ENCODE data around the gene TAC3.
"Not testable (repeated sequence)": the region's sequence is repeated elsewhere in the genome, so short reads cannot be mapped to it uniquely, and the experiment has no call there.

The TAC3 gene

DNA sequence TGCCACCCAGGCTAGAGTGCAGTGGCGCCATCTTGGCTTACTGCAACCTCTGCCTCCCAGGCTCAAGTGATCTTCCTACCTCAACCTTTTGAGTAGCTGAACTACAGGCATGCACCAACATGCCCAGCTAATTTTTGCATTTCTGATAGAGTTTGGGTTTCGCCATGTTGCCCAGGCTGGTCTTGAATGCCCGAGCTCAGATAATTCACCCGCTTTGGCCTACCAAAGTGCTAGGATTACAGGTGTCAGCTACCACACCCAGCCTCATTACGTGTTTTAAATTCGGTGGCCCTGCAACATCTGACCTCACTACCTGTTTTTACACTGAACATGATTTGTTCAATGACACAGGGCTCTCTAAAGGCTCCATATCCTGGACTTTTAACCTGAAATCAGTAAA, 36.1 kb downstream of the TAC3 start:
- Histone ChIP-seq H3K9ac (ENCODE audit: low read length) (no peak overlapping the region), H3K9me3 (ENCODE audit: control insufficient read depth, insufficient read depth, low read depth, low read length) (no peaks in the 10 kb centered on the region), H3K27me3 (ENCODE audit: control insufficient read depth, insufficient read depth, low read length) (no peaks in the 10 kb centered on the region), H3K27ac (ENCODE audit: low read depth, low read length) (no peak overlapping the region), H3K36me3 (ENCODE audit: control insufficient read depth, insufficient read depth, low read length) (no peaks in the 10 kb centered on the region), H3K4me1 (ENCODE audit: control insufficient read depth, insufficient read depth, low read length) (no peaks in the 10 kb centered on the region), H3K4me3 (ENCODE audit: low read depth, low read length) (no peak overlapping the region)

DNA sequence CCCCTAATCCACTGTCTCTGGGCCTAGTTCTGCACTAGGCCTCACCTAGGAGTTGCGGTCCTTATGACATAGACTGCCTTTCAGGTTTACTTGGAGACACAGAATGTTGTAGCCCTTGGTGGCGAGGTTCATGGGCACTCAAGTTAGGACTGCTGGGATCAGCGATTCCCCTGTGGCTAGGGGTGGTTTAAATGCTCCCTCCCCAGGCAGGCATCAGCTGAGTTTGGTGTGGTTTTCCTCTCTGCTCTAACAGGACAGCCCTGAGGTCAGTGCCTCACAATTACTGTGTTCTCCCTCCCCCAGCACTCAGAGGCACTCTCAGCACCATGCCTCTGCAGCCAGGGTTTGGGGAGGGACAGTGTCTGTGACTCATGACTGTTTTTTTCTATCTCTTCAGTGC, 36.7 kb downstream of the TAC3 start:
- no peaks in the 10 kb centered on the region for H3K4me1 ChIP-seq (ENCODE audit: control insufficient read depth, insufficient read depth, low read length)
- H3K27ac ChIP-seq (ENCODE audit: low read depth, low read length): no peak overlapping the region
- H3K27me3 ChIP-seq (ENCODE audit: control insufficient read depth, insufficient read depth, low read length): no peaks in the 10 kb centered on the region
- no peaks in the 10 kb centered on the region for H3K9me3 ChIP-seq (ENCODE audit: control insufficient read depth, insufficient read depth, low read depth, low read length)
- no peaks in the 10 kb centered on the region for H3K36me3 ChIP-seq (ENCODE audit: control insufficient read depth, insufficient read depth, low read length)
- no peak overlapping the region for H3K9ac ChIP-seq (ENCODE audit: low read length)
- no peak overlapping the region for H3K4me3 ChIP-seq (ENCODE audit: low read depth, low read length)

DNA sequence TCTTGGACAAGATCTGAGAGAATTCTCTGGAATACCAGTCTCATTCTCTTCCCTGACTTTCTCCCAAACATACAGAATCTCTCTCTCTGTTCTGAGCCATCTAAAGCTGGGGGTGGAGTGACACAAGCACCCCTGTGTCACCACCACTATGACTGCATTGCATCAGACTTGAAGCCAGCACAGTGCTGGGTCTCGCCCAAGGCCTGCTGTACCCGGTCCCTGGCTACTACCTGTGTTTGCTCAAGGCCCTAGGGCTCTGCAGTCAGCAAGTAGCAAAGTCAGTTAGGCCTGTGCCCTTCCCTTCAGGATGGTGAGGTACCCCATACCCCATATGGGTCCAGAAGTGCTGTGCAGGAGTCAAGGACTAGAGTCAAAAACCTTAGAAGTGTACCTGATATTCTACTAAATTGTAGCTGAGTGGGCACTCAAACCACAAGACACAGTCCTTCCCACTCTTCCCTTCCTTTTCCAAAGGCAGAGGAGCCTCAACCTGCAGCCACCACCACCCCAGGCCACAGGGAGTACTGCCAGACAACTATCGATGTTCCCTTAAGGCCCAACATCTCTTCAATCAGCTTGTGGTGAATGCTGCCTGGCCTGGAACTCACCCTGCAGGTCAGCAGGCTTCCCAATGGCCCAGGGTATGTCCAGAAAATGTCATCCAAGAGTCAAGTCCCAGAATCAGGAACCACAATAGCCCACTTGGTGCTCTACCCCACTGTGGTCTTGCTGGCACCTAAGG, 37.8 kb downstream of the TAC3 start:
- Histone ChIP-seq H3K36me3 (ENCODE audit: control insufficient read depth, insufficient read depth, low read length) (no peaks in the 10 kb centered on the region), H3K4me3 (ENCODE audit: low read depth, low read length) (no peak overlapping the region), H3K9me3 (ENCODE audit: control insufficient read depth, insufficient read depth, low read depth, low read length) (no peaks in the 10 kb centered on the region), H3K27me3 (ENCODE audit: control insufficient read depth, insufficient read depth, low read length) (no peaks in the 10 kb centered on the region), H3K4me1 (ENCODE audit: control insufficient read depth, insufficient read depth, low read length) (no peaks in the 10 kb centered on the region), H3K27ac (ENCODE audit: low read depth, low read length) (no peak overlapping the region), H3K9ac (ENCODE audit: low read length) (no peak overlapping the region)

DNA sequence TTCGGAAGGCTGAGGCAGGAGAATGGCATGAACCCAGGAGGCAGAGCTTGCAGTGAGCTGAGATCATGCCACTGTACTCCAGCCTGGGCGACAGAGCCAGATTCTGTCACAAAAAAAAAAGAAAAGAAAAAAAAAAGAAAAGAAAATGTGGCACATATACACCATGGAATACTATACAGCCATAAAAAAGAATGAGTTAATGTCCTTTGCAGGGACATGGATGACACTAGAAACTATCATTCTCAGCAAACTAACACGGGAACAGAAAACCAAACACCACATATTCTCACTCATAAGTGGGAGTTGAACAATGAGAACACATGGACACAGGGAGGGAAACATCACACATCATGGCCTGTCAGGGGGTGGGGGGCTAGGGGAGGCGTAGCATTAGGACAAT, 39.0 kb downstream of the TAC3 start:
- H3K27ac ChIP-seq (ENCODE audit: low read depth, low read length); H3K9ac ChIP-seq (ENCODE audit: low read length); H3K9me3 ChIP-seq (ENCODE audit: control insufficient read depth, insufficient read depth, low read depth, low read length); H3K27me3 ChIP-seq (ENCODE audit: control insufficient read depth, insufficient read depth, low read length); H3K4me3 ChIP-seq (ENCODE audit: low read depth, low read length); H3K36me3 ChIP-seq (ENCODE audit: control insufficient read depth, insufficient read depth, low read length); H3K4me1 ChIP-seq (ENCODE audit: control insufficient read depth, insufficient read depth, low read length): not testable (repeated sequence)

GRCh38 chr12:56974224-56974623, 42.1 kb downstream of the TAC3 start:
- not testable (repeated sequence) for H3K27me3 ChIP-seq (ENCODE audit: control insufficient read depth, insufficient read depth, low read length); H3K36me3 ChIP-seq (ENCODE audit: control insufficient read depth, insufficient read depth, low read length); H3K27ac ChIP-seq (ENCODE audit: low read depth, low read length); H3K4me3 ChIP-seq (ENCODE audit: low read depth, low read length); H3K9ac ChIP-seq (ENCODE audit: low read length); H3K4me1 ChIP-seq (ENCODE audit: control insufficient read depth, insufficient read depth, low read length); H3K9me3 ChIP-seq (ENCODE audit: control insufficient read depth, insufficient read depth, low read depth, low read length)

GRCh38 chr12:56968910-56969309, 47.4 kb downstream of the TAC3 start:
- H3K9me3 ChIP-seq (ENCODE audit: control insufficient read depth, insufficient read depth, low read depth, low read length); H3K27ac ChIP-seq (ENCODE audit: low read depth, low read length); H3K9ac ChIP-seq (ENCODE audit: low read length); H3K4me1 ChIP-seq (ENCODE audit: control insufficient read depth, insufficient read depth, low read length); H3K27me3 ChIP-seq (ENCODE audit: control insufficient read depth, insufficient read depth, low read length); H3K36me3 ChIP-seq (ENCODE audit: control insufficient read depth, insufficient read depth, low read length); H3K4me3 ChIP-seq (ENCODE audit: low read depth, low read length): not testable (repeated sequence)

- H3K9ac ChIP-seq (ENCODE audit: low read length); H3K4me1 ChIP-seq (ENCODE audit: control insufficient read depth, insufficient read depth, low read length); H3K4me3 ChIP-seq (ENCODE audit: low read depth, low read length); H3K27ac ChIP-seq (ENCODE audit: low read depth, low read length); H3K27me3 ChIP-seq (ENCODE audit: control insufficient read depth, insufficient read depth, low read length); H3K36me3 ChIP-seq (ENCODE audit: control insufficient read depth, insufficient read depth, low read length): not testable (repeated sequence)
- peaks cover 14% of the 10 kb centered on the region for H3K9me3 ChIP-seq (ENCODE audit: control insufficient read depth, insufficient read depth, low read depth, low read length)
These were observed 50.2 kb downstream of the TAC3 start for GRCh38 chr12:56965997-56966642.

DNA sequence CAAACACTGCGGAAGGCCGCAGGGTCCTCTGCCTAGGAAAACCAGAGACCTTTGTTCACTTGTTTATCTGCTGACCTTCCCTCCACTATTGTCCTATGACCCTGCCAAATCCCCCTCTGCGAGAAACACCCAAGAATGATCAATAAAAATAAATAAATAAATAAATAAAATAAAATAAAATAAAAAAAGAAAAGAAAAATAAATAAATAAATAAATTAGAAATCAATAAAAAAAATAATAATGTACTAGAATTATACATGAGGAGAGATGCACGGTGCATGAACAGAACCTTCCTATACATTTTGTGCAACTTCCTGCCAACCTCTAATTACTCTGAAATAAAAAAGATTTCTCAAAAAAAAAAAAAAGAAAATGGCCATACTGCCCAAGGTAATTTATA, 51.2 kb downstream of the TAC3 start:
- H3K4me3 ChIP-seq (ENCODE audit: low read depth, low read length); H3K4me1 ChIP-seq (ENCODE audit: control insufficient read depth, insufficient read depth, low read length): not testable (repeated sequence)

GRCh38 chr12:56963557-56963956, 52.8 kb downstream of the TAC3 start:
- not testable (repeated sequence) for H3K27ac ChIP-seq (ENCODE audit: low read depth, low read length); H3K9ac ChIP-seq (ENCODE audit: low read length); H3K36me3 ChIP-seq (ENCODE audit: control insufficient read depth, insufficient read depth, low read length); H3K4me3 ChIP-seq (ENCODE audit: low read depth, low read length); H3K27me3 ChIP-seq (ENCODE audit: control insufficient read depth, insufficient read depth, low read length); H3K4me1 ChIP-seq (ENCODE audit: control insufficient read depth, insufficient read depth, low read length)
- H3K9me3 ChIP-seq (ENCODE audit: control insufficient read depth, insufficient read depth, low read depth, low read length): peaks cover 19% of the 10 kb centered on the region

More for the DNA sequence above, 51.2 kb downstream of the TAC3 start:
- H3K36me3 ChIP-seq (ENCODE audit: control insufficient read depth, insufficient read depth, low read length); H3K27me3 ChIP-seq (ENCODE audit: control insufficient read depth, insufficient read depth, low read length); H3K9ac ChIP-seq (ENCODE audit: low read length); H3K27ac ChIP-seq (ENCODE audit: low read depth, low read length): not testable (repeated sequence)
- peaks cover 14% of the 10 kb centered on the region for H3K9me3 ChIP-seq (ENCODE audit: control insufficient read depth, insufficient read depth, low read depth, low read length)

DNA sequence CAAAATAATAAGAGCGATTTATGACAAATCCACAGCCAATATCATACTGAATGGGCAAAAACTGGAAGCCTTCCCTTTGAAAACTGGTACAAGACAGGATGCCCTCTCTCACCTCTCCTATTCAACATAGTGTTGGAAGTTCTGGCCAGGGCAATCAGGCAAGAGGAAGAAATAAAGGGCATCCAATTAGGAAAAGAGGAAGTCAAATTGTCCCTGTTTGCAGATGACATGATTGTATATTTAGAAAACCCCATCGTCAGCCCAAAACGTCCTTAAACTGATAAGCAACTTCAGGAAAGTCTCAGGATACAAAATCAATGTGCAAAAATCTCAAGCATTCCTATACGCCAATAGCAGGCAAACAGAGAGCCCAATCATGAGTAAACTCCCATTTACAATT, 54.1 kb downstream of the TAC3 start:
- H3K4me3 ChIP-seq (ENCODE audit: low read depth, low read length); H3K9ac ChIP-seq (ENCODE audit: low read length); H3K27ac ChIP-seq (ENCODE audit: low read depth, low read length); H3K27me3 ChIP-seq (ENCODE audit: control insufficient read depth, insufficient read depth, low read length); H3K4me1 ChIP-seq (ENCODE audit: control insufficient read depth, insufficient read depth, low read length); H3K36me3 ChIP-seq (ENCODE audit: control insufficient read depth, insufficient read depth, low read length): not testable (repeated sequence)
- peaks cover 32% of the 10 kb centered on the region for H3K9me3 ChIP-seq (ENCODE audit: control insufficient read depth, insufficient read depth, low read depth, low read length)
